MM.1S (cell line): ENCODE data around the gene CCDC179.

Experiments used
- CTCF ChIP-seq: fragments of 300-600 bp; sonication (generic); IDR thresholded peaks from 2 replicates; pipeline ENCODE4 v1.5.1; 2016; ENCODE audit warnings: antibody characterized with exemption, low read length, mixed read lengths
- EZH2 ChIP-seq: fragments of 300-600 bp; sonication (generic); optimal IDR thresholded peaks from 2 replicates; pipeline ENCODE3; 2017; ENCODE audit warnings: low read depth, mild to moderate bottlenecking, antibody characterized with exemption, low read length, mixed read lengths

GRCh38 chr11:22898036-22898435 lies 37.8 kb upstream of the CCDC179 start:
- TF ChIP-seq CTCF (no peak), EZH2 (no peak)
